Left lung (tissue), 10 donors: Measurements from ENCODE around the gene LYZL6. TPM values are rescaled to one million over a fixed set of nuclear protein-coding genes. Genes with fewer than 3 reads are reported as not detected.

Experiments
- ATAC-seq: fragments of 200-7000 bp; cut with Tn5 transposase; one replicate; pipeline ENCODE4 v1.9.1; 2020; ENCODE audit warnings: moderate library complexity
- DNase-seq, 4 donors: peaks; one replicate each; pipeline ENCODE4 v3.0.0-alpha.2; 2013 to 2020
- H3K27ac ChIP-seq, 2 donors: fragments of 200-600 bp; sonication (generic) in 1 of 2; one replicate each; pipeline versions ENCODE4 v1.5.0 to v1.8.0; 2020 to 2021
- H3K27me3 ChIP-seq, 2 donors: fragments of 200-600 bp; sonication (generic) in 1 of 2; one replicate each; pipeline versions ENCODE4 v1.5.0 to v1.8.0; 2020 to 2021
- H3K36me3 ChIP-seq, 2 donors: fragments of 200-600 bp; sonication (generic) in 1 of 2; one replicate each; pipeline versions ENCODE4 v1.5.0 to v1.8.0; 2020 to 2021
- H3K4me1 ChIP-seq, 2 donors: fragments of 200-600 bp; one replicate each; pipeline ENCODE4 v1.8.0; 2021
- H3K4me3 ChIP-seq, 2 donors: fragments of 200-600 bp; sonication (generic) in 1 of 2; one replicate each; pipeline versions ENCODE4 v1.5.0 to v1.8.0; 2020 to 2021; ENCODE audit warnings: mild to moderate bottlenecking in 1 of 2
- H3K9me3 ChIP-seq, 2 donors: fragments of 200-600 bp; sonication (generic) in 1 of 2; one replicate each; pipeline versions ENCODE4 v1.5.0 to v1.8.0; 2020 to 2021
- intact Hi-C, 2 donors: fragments of 100-400 bp; cut with DNase I; formaldehyde crosslinking; loops; one replicate each; pipeline versions ENCODE4 v1.11.2 to v1.14.2; 2022
- polyA plus RNA-seq, 6 donors: library from polyadenylated mRNA; unstranded; fragments of 120-200 nt; gene quantifications; one replicate each; pipeline ENCODE4 v1.2.1, GENCODE V29; 2013; ENCODE audit not compliant: insufficient read length in 6 of 6
- total RNA-seq, 2 donors: library from RNA; stranded (reverse); fragmentation: NEBNext Ultra II Directional; extraction: Animal tissue kit (Norgen Biotek cat#: 25700); gene quantifications; one replicate each; pipeline ENCODE4 v1.2.1, GENCODE V29; 2021
- TF ChIP-seq, protein P1 (sequence below), 2 donors: fragments of 200-600 bp; sonication (generic) in 1 of 2; IDR thresholded peaks; one replicate each; pipeline versions ENCODE4 v1.5.0 to v1.8.0; 2021; ENCODE audit warnings: antibody characterized with exemption in 2 of 2
- donor health status: DM: no; HTN: yes; CAD: no.
- donor health status: DM: no; HTN: no; CAD: no.

Gene LYZL6
- total and polyA plus RNA-seq, 8 donors, result not detected

- ATAC-seq (no peak), DNase-seq (no peak)
- Histone ChIP-seq H3K4me1 (no peaks in the 10 kb centered on the region), H3K9me3 (no peaks in the 10 kb centered on the region), H3K4me3 (no peak overlapping the region), H3K27ac (no peak overlapping the region), H3K27me3 (no peaks in the 10 kb centered on the region), H3K36me3 (no peaks in the 10 kb centered on the region)
- TF ChIP-seq, protein P1, sequence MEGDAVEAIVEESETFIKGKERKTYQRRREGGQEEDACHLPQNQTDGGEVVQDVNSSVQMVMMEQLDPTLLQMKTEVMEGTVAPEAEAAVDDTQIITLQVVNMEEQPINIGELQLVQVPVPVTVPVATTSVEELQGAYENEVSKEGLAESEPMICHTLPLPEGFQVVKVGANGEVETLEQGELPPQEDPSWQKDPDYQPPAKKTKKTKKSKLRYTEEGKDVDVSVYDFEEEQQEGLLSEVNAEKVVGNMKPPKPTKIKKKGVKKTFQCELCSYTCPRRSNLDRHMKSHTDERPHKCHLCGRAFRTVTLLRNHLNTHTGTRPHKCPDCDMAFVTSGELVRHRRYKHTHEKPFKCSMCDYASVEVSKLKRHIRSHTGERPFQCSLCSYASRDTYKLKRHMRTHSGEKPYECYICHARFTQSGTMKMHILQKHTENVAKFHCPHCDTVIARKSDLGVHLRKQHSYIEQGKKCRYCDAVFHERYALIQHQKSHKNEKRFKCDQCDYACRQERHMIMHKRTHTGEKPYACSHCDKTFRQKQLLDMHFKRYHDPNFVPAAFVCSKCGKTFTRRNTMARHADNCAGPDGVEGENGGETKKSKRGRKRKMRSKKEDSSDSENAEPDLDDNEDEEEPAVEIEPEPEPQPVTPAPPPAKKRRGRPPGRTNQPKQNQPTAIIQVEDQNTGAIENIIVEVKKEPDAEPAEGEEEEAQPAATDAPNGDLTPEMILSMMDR (IDR thresholded peaks at IDR 0.05), result no peak
- intact Hi-C loops, result no loop called here
These were observed 39.1 kb upstream of the LYZL6 start for GRCh38 chr17:35982409-35983191.

DNA sequence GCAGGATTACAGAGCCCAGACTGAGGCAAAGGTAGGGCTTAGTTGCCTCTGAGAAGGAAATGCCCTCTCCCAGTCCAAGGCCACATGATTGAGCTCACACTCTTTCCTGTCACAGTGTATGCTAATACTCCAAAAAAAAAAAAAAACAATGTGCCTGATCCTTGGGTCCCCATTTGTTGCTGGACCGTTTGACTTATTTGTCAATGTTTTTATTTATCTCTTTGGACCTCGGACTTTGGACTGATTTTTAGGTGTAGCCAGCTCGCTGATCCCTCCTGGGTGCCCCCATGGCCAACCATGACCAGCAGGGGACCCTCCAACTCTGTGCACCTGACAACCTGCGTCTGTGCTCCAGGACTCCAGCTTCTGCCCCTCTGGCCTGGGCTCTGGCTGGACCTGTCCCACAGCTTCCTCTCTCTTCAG lies 38.4 kb upstream of the LYZL6 start:
- intact Hi-C loops, result no loop called here

DNA sequence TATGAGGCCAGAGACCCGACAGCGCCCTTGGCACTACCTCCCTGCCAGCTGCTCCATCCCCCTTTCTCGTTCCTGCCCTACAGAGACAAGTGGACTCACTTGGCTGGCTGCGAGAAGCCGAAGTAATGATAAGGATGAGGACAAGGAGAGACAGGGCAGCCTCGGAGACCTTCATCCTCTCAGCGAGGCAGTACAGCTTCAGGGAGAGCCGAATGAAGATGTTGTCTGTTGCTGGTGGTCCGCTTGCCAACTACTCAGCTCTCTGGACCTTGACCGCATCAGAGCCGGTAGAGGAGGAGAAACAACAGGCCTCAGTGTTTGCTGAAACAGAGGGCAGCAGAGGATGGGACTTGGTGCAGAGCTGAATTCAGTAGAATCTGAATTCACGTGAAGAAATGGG lies 37.7 kb upstream of the LYZL6 start, which contains the start of gene CCL16:
TSS of gene CCL16 (minus strand) at position 252 of the 400 bp plus-strand sequence. CDS start at position 175, 77 bp downstream.
- intact Hi-C loops, result no loop called here
- Histone ChIP-seq H3K27ac (no peak within 1 kb of the TSS), H3K9me3 (no peaks in the 10 kb centered on the region)

More for the DNA sequence above, 38.4 kb upstream of the LYZL6 start:
- H3K36me3 ChIP-seq, result no peaks in the 10 kb centered on the region
- H3K27me3 ChIP-seq, result no peaks in the 10 kb centered on the region
- H3K9me3 ChIP-seq, result no peaks in the 10 kb centered on the region
- no peak overlapping the region for H3K4me3 ChIP-seq
- no peak for ATAC-seq
- H3K4me1 ChIP-seq, result no peaks in the 10 kb centered on the region
- no peak for DNase-seq
- H3K27ac ChIP-seq, result no peak overlapping the region
- TF ChIP-seq, protein P1 (IDR thresholded peaks at IDR 0.05), result no peak

DNA sequence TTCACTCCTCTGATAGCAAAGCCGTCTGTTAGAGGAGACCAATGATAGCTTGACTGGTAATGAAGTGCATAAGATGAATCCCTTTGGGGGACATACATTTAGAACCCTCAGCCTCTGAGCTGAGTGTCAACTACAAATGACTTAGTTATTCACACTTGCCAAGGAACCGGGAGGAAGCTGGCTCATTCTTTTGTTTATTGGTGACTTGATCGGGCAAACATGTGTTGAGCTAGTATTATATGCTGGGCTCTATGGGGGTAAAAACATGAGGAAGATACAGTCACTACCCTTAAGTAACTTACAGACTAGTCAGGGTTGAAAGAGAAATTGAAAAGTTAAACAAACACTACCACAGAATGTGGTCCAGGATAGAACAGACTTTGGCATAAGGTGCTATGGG lies 34.8 kb upstream of the LYZL6 start:
- no peaks in the 10 kb centered on the region for H3K36me3 ChIP-seq
- H3K4me1 ChIP-seq, result peaks cover 0 to 6% of the 10 kb centered on the region in 2 donors
- H3K9me3 ChIP-seq, result no peaks in the 10 kb centered on the region
- ATAC-seq (no peak), DNase-seq (no peak)
- intact Hi-C loops, result loop anchor here in 1 of 2 donors (10.0 kb wide), 1 partner anchor 166 kb away; no protein-coding TSS in a partner anchor
- no peak overlapping the region for H3K4me3 ChIP-seq
- H3K27me3 ChIP-seq, result no peaks in the 10 kb centered on the region
- H3K27ac ChIP-seq, result no peak overlapping the region
- TF ChIP-seq, protein P1 (IDR thresholded peaks at IDR 0.05), result no peak

More for the DNA sequence above, 37.7 kb upstream of the LYZL6 start, which contains the start of gene CCL16:
- Histone ChIP-seq H3K4me1 (no peaks in the 10 kb centered on the region), H3K4me3 (no peak within 1 kb of the TSS), H3K27me3 (no peaks in the 10 kb centered on the region), H3K36me3 (no peaks in the 10 kb centered on the region)
- DNase-seq (no peak), ATAC-seq (no peak)
- TF ChIP-seq, protein P1 (IDR thresholded peaks at IDR 0.05), result no peak

DNA sequence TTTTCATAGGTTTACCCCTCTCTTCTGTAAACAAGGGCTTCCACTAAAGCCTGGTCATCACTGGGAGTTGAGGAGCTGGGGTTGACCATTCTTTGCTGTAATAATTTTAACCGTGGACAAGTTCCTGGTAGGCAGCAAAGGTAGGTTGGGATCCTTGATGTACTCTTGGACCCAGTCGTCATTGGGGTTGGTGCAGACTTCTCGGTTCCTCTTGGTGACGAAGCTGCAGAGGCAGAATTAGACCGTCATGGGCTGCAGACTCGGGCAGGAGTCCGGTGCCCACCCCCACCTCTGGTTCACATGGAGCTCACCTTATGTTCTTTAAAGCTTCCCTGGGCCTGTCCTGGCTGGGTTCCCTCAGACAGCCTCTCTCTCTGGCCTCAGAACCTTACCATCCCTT lies 34.0 kb upstream of the LYZL6 start:
- Histone ChIP-seq H3K4me3 (no peak overlapping the region), H3K27me3 (no peaks in the 10 kb centered on the region), H3K9me3 (no peaks in the 10 kb centered on the region), H3K36me3 (no peaks in the 10 kb centered on the region), H3K4me1 (peaks cover 0 to 6% of the 10 kb centered on the region in 2 donors), H3K27ac (no peak overlapping the region)
- ATAC-seq (no peak), DNase-seq (no peak)
- intact Hi-C loops, result loop anchor here in 1 of 2 donors (10.0 kb wide), 1 partner anchor 167 kb away; no protein-coding TSS in a partner anchor
- TF ChIP-seq, protein P1 (IDR thresholded peaks at IDR 0.05), result no peak
